Aorta (tissue), 5 donors: Measurements from ENCODE around the gene FOXN3. TPM values are rescaled to one million over a fixed set of nuclear protein-coding genes. Genes with fewer than 3 reads are reported as not detected.

Experiments
- ATAC-seq: fragments of 200-7000 bp; cut with Tn5 transposase; one replicate; pipeline ENCODE4 v1.9.1; 2022; ENCODE audit warnings: moderate library complexity; ENCODE audit not compliant: low FRiP score
- DNase-seq, 2 donors: peaks; one replicate each; pipeline ENCODE4 v3.0.0-alpha.2; 2020
- H3K27ac ChIP-seq, 2 donors: one replicate each; pipeline ENCODE4 v1.5.1; 2013; ENCODE audit warnings: low read length in 2 of 2, mild to moderate bottlenecking in 2 of 2, moderate library complexity in 2 of 2, control low read depth in 1 of 2, inconsistent platforms in 1 of 2, low read depth in 1 of 2
- H3K27me3 ChIP-seq, 2 donors: one replicate each; pipeline ENCODE4 v1.6.1; 2013; ENCODE audit warnings: control low read depth in 1 of 2, low read length in 1 of 2, mild to moderate bottlenecking in 1 of 2, moderate library complexity in 1 of 2; ENCODE audit not compliant: insufficient read depth in 2 of 2, control insufficient read depth in 1 of 2
- H3K36me3 ChIP-seq, 2 donors: one replicate each; pipeline ENCODE4 v1.6.1; 2013; ENCODE audit warnings: control low read depth in 1 of 2, low read length in 1 of 2, mild to moderate bottlenecking in 1 of 2; ENCODE audit not compliant: insufficient read depth in 2 of 2, control insufficient read depth in 1 of 2
- H3K4me1 ChIP-seq, 2 donors: one replicate each; pipeline ENCODE4 v1.6.1; 2013; ENCODE audit warnings: low read length in 2 of 2, control low read depth in 1 of 2, mild to moderate bottlenecking in 1 of 2, moderate library complexity in 1 of 2; ENCODE audit not compliant: insufficient read depth in 2 of 2, control insufficient read depth in 1 of 2
- H3K4me3 ChIP-seq, 2 donors: one replicate each; pipeline ENCODE4 v1.5.1; 2013; ENCODE audit warnings: low read length in 2 of 2, control low read depth in 1 of 2, mild to moderate bottlenecking in 1 of 2
- H3K9me3 ChIP-seq: one replicate; pipeline ENCODE4 v1.6.1; 2013; ENCODE audit warnings: mild to moderate bottlenecking, low read length; ENCODE audit not compliant: control insufficient read depth
- WGBS, 2 donors: extraction: QIAGEN DNeasy Blood & Tissue Kit; methylation state at CpG; one replicate each; pipeline ENCODE4 v1.1.7; 2013; 5-methylcytosine and 5-hydroxymethylcytosine counted together
- intact Hi-C, 2 donors: fragments of 100-400 bp; cut with DNase I; formaldehyde crosslinking; loops; one replicate each; pipeline versions ENCODE4 v1.14.2 to v1.15.0; 2022
- polyA plus RNA-seq, 2 donors: library from polyadenylated mRNA; stranded (reverse); fragments of 200-250 nt; gene quantifications; one replicate each; pipeline ENCODE4 v1.2.3, GENCODE V29; 2013
- total RNA-seq, 2 donors: library from RNA; stranded (reverse); fragmentation: NEBNext Ultra II Directional; extraction: Animal tissue kit (Norgen Biotek cat#: 25700); gene quantifications; one replicate each; pipeline ENCODE4 v1.2.1, GENCODE V29; 2021
- donor health status: healthy with polysubstance abuse.
- donor health status: Bipolar disorder and iron deficiency.
- donor health status: DM: no; HTN: no; CAD: no.
- donor health status: DM: no; HTN: no; CAD: no.
- donor health status: DM: yes; HTN: yes; CAD: no.

Gene FOXN3
- total and polyA plus RNA-seq, 4 donors, result 21.4 to 225 (median 101) TPM

GRCh38 chr14:89428173-89428523, 11.1 kb upstream of the FOXN3 start:
- no peaks in the 10 kb centered on the region for H3K4me1 ChIP-seq
- 9 to 12% methylated on average over 2 of the region's 2 CpGs for WGBS, 2 donors

GRCh38 chr14:89427426-89428172, 10.6 kb upstream of the FOXN3 start:
- intact Hi-C loops, result loop anchor here (5.0 to 10.0 kb wide), 2 partner anchors 190 to 417 kb away; no protein-coding TSS in a partner anchor
- H3K27me3 ChIP-seq, result no peaks in the 10 kb centered on the region
- H3K27ac ChIP-seq, result peak overlapping the region; percentile 8 to 67
- DNase-seq (no peak), ATAC-seq (peak; percentile 59)
- no peaks in the 10 kb centered on the region for H3K4me1 ChIP-seq
- no peak overlapping the region for H3K4me3 ChIP-seq
- WGBS, 2 donors, result 39% methylated on average over 11 of the region's 11 CpGs
- H3K9me3 ChIP-seq, result no peaks in the 10 kb centered on the region
- H3K36me3 ChIP-seq, result no peaks in the 10 kb centered on the region

More at GRCh38 chr14:89428173-89428523, 11.1 kb upstream of the FOXN3 start:
- no peaks in the 10 kb centered on the region for H3K27me3 ChIP-seq
- H3K27ac ChIP-seq, result peak overlapping the region; percentile 8 to 84
- no peak for DNase-seq
- no peak overlapping the region for H3K4me3 ChIP-seq
- no peaks in the 10 kb centered on the region for H3K9me3 ChIP-seq
- intact Hi-C loops, result loop anchor here (5.0 to 10.0 kb wide), 2 partner anchors 189 to 417 kb away; no protein-coding TSS in a partner anchor
- peak; percentile 61 for ATAC-seq
- H3K36me3 ChIP-seq, result no peaks in the 10 kb centered on the region

GRCh38 chr14:89425931-89426330, 8.9 kb upstream of the FOXN3 start:
- Histone ChIP-seq H3K9me3 (no peaks in the 10 kb centered on the region), H3K27ac (peak overlapping the region in 1 of 2 donors; percentile 60), H3K4me3 (no peak overlapping the region), H3K27me3 (no peaks in the 10 kb centered on the region), H3K4me1 (no peaks in the 10 kb centered on the region), H3K36me3 (no peaks in the 10 kb centered on the region)
- WGBS, 2 donors, result 31 to 36% methylated on average over 6 of the region's 6 CpGs
- ATAC-seq (no peak), DNase-seq (no peak)
- intact Hi-C loops, result loop anchor here (5.0 to 10.0 kb wide), 2 partner anchors 191 to 419 kb away; no protein-coding TSS in a partner anchor

GRCh38 chr14:89424241-89424640, 7.2 kb upstream of the FOXN3 start:
- no peaks in the 10 kb centered on the region for H3K9me3 ChIP-seq
- no peaks in the 10 kb centered on the region for H3K27me3 ChIP-seq
- no peaks in the 10 kb centered on the region for H3K4me1 ChIP-seq
- 88 to 90% methylated on average over 6 of the region's 6 CpGs for WGBS, 2 donors
- H3K27ac ChIP-seq, result no peak overlapping the region
- H3K4me3 ChIP-seq, result no peak overlapping the region
- DNase-seq, result no peak
- no peak for ATAC-seq
- H3K36me3 ChIP-seq, result no peaks in the 10 kb centered on the region
- intact Hi-C loops, result loop anchor here in 1 of 2 donors (10.0 kb wide), 1 partner anchor 421 kb away; no protein-coding TSS in a partner anchor

GRCh38 chr14:89422952-89423345, 5.9 kb upstream of the FOXN3 start:
- ATAC-seq (no peak), DNase-seq (no peak)
- WGBS, 2 donors, result 55 to 63% methylated on average over 5 of the region's 5 CpGs
- intact Hi-C loops, result loop anchor here in 1 of 2 donors (10.0 kb wide), 1 partner anchor 422 kb away; no protein-coding TSS in a partner anchor
- no peaks in the 10 kb centered on the region for H3K9me3 ChIP-seq
- no peak overlapping the region for H3K27ac ChIP-seq
- H3K4me3 ChIP-seq, result no peak overlapping the region
- H3K36me3 ChIP-seq, result no peaks in the 10 kb centered on the region
- no peaks in the 10 kb centered on the region for H3K4me1 ChIP-seq
- no peaks in the 10 kb centered on the region for H3K27me3 ChIP-seq

DNA sequence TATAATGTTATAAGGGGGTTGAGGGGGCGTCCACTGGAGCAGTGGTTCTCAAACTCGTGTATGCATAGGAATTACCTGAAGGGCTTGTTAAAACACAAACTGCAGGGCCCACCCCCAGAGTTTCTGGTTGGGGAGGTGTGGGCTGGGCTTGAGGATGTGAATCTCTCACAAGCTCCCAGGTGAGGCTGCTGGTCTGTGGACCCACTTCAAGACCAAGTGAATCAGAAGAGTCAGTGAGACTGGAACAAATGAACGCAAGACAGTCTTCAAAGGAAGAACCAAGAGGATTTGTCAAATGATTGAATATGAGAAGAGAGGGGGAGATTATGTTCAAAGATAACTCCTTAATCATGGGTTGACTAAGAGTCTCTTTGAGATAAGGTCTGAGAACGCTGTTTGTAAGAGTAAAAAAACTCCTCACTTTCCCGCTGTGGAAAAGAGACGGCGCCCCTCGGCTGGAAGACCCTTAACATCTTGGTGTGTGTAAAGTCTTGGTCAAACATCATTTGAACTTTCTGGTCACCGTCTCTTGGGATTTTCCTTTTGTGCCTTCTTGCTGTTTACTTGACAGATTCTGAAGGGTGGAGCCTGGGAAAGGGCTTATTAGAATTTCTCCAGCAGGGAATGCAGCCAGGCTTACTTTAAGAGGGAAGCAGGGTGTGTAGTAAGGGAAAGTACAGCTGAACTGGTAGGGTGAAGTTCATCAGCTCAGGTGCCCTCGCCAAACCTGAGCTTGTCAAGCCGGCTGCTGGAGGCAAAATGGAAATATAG, 5.3 kb upstream of the FOXN3 start:
- H3K4me1 ChIP-seq, result no peaks in the 10 kb centered on the region
- H3K36me3 ChIP-seq, result no peaks in the 10 kb centered on the region
- DNase-seq (no peak), ATAC-seq (peak; percentile 55)
- no peaks in the 10 kb centered on the region for H3K27me3 ChIP-seq
- no peak overlapping the region for H3K27ac ChIP-seq
- H3K9me3 ChIP-seq, result no peaks in the 10 kb centered on the region
- intact Hi-C loops, result loop anchor here in 1 of 2 donors (10.0 kb wide), 1 partner anchor 422 kb away; no protein-coding TSS in a partner anchor
- 41 to 49% methylated on average over 11 of the region's 11 CpGs for WGBS, 2 donors
- H3K4me3 ChIP-seq, result no peak overlapping the region

GRCh38 chr14:89420502-89420901, 3.5 kb upstream of the FOXN3 start:
- WGBS, 2 donors, result 56 to 65% methylated on average over 3 of the region's 3 CpGs
- no peak overlapping the region for H3K27ac ChIP-seq
- H3K9me3 ChIP-seq, result no peaks in the 10 kb centered on the region
- no peaks in the 10 kb centered on the region for H3K36me3 ChIP-seq
- ATAC-seq, result no peak
- intact Hi-C loops, result loop anchor here in 1 of 2 donors (10.0 kb wide), 1 partner anchor 424 kb away; no protein-coding TSS in a partner anchor
- H3K4me1 ChIP-seq, result no peaks in the 10 kb centered on the region
- H3K4me3 ChIP-seq, result no peak overlapping the region
- no peak for DNase-seq
- H3K27me3 ChIP-seq, result no peaks in the 10 kb centered on the region

GRCh38 chr14:89419973-89420482, 3.0 kb upstream of the FOXN3 start:
- Histone ChIP-seq H3K36me3 (no peaks in the 10 kb centered on the region), H3K27ac (peak overlapping the region in 1 of 2 donors; percentile 24), H3K4me3 (no peak overlapping the region), H3K9me3 (no peaks in the 10 kb centered on the region), H3K4me1 (no peaks in the 10 kb centered on the region), H3K27me3 (no peaks in the 10 kb centered on the region)
- DNase-seq, result no peak
- ATAC-seq, result no peak
- 96 to 97% methylated on average over 6 of the region's 6 CpGs for WGBS, 2 donors
- intact Hi-C loops, result loop anchor here (5.0 to 10.0 kb wide), 11 partner anchors 57 to 492 kb away; no protein-coding TSS in a partner anchor
